Suppressor macrophage treated with lipopolysaccharide for 1 hour (primary cell): ENCODE data around the gene SNRPB.

ENCODE experiments used
- DNase-seq, 3 donors: peaks; one replicate each; pipeline ENCODE4 v3.0.0-alpha.2; 2020 to 2022

The SNRPB gene

DNA sequence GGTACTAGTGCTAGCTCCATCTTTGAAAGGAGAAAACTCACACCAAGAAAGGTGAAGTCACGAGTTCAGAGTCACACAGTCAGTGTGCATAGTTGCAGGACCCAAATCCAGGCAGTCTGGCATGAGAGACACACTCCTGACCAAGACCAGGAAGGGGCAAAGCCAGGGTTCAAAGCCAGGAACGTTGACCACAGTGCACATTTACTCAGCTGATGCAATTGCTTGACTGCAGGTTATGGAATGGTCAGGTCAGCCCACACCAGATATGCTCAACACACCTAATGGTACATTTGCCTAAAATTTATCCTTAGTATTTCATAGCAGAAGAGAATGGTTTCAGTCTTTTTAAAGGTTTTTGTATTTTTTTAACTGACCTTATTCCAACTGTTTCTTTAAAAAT lies 52.2 kb downstream of the SNRPB start:
- DNase-seq: no peak

DNA sequence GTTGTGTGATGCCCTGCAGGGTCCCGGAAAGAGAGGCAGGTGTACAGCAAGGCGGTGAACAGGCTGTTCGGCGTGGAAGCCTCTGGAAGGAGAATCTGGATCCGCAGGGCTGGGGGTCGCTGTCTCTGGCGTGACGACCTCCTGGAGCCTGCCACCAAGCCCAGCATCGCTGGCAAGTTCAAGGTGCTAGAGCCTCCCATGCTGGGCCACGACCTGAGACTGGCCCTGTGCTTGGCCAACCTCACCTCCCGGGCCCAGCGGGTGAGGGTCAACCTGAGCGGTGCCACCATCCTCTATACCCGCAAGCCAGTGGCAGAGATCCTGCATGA lies 53.4 kb downstream of the SNRPB start:
- DNase-seq: no peak

DNA sequence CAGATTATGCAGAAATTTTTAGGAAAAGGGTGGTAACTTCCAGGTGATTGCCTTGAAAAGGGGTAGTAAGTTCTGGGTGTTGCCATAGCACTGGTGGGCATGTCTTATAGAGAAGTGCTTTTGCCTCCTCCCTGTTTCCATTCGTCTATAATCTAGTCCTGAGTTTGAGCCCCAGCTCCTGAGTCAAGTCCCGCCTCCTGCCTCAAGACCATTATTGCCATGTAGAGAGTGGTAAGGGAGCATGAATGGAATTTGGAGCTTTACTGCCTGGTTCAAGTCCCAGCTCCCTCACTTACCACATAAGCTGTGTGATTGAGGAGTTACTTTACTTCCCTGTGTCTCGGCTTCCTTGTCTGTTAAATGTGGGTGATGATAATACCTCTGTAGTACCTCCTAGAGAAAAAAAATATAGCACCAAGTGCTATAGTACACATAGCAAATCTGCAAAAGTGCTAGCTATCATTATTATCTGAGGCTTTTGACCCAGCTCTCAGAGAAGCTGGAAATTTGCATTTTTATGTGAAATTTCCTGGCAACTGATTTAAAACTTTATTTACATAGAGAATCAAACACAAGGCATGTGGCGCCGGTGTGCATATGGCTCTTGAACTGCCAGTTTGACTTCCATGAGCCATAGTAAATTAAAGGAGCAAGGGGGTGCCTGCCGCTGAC lies 53.9 kb downstream of the SNRPB start:
- DNase-seq: no peak
